CD4-positive, alpha-beta T cell treated with Interleukin-6 at 100 ng/mL for 8 hours (primary cell): Measurements from ENCODE around the gene TNFRSF13B.
A peak's percentile ranks its signal among the peaks of the same experiment; 100 is the strongest.

Experiments used
- DNase-seq: peaks from one replicate; pipeline ENCODE4 v3.0.0-alpha.2; 2020; ENCODE audit warnings: mixed read lengths, low spot score

Gene TNFRSF13B

GRCh38 chr17:16938496-16939207 lies 33.3 kb downstream of the TNFRSF13B start:
- no peak for DNase-seq

GRCh38 chr17:16938031-16938430 lies 33.9 kb downstream of the TNFRSF13B start:
- DNase-seq = no peak

GRCh38 chr17:16937431-16937830 lies 34.5 kb downstream of the TNFRSF13B start:
- no peak for DNase-seq

GRCh38 chr17:16936536-16937310 lies 35.2 kb downstream of the TNFRSF13B start:
- DNase-seq = no peak

- DNase-seq = no peak
Observed at GRCh38 chr17:16935786-16936185, 36.1 kb downstream of the TNFRSF13B start.

- DNase-seq = no peak
Observed at GRCh38 chr17:16935241-16935663, 36.7 kb downstream of the TNFRSF13B start.

- DNase-seq = no peak
Observed at GRCh38 chr17:16934836-16935235, 37.1 kb downstream of the TNFRSF13B start.

- no peak for DNase-seq
Observed at GRCh38 chr17:16934133-16934795, 37.7 kb downstream of the TNFRSF13B start.

GRCh38 chr17:16933317-16934132 lies 38.4 kb downstream of the TNFRSF13B start:
- DNase-seq = no peak

GRCh38 chr17:16932611-16933010 lies 39.3 kb downstream of the TNFRSF13B start:
- no peak for DNase-seq

GRCh38 chr17:16932156-16932555 lies 39.8 kb downstream of the TNFRSF13B start:
- DNase-seq = no peak

GRCh38 chr17:16931318-16932060 lies 40.4 kb downstream of the TNFRSF13B start:
- no peak for DNase-seq

- no peak for DNase-seq
Observed at GRCh38 chr17:16930571-16931317, 41.2 kb downstream of the TNFRSF13B start.

GRCh38 chr17:16929757-16930520 lies 42.0 kb downstream of the TNFRSF13B start:
- no peak for DNase-seq

GRCh38 chr17:16929035-16929680 lies 42.8 kb downstream of the TNFRSF13B start:
- peak; percentile 37 for DNase-seq

- DNase-seq = no peak
Observed at GRCh38 chr17:16928406-16929034, 43.4 kb downstream of the TNFRSF13B start.

GRCh38 chr17:16927641-16928321 lies 44.1 kb downstream of the TNFRSF13B start:
- DNase-seq = no peak
